ENCODE results near the gene SULT4A1. TPM values are rescaled to one million over a fixed set of nuclear protein-coding genes. Genes with fewer than 3 reads are reported as not detected.

SULT4A1 gene
- total and polyA plus RNA-seq, 9 of the 15 experiments (the other 6 are each of a cell fraction or from before 2014, with no cell fraction given): 0.03 to 0.20 (median 0.09) TPM; not detected in 3

- CTCF ChIA-PET (ENCODE audit: low intra/inter-chr PET ratio): no interaction called here
- no peak overlapping the region for H3K4me3 ChIP-seq
- no peak overlapping the region for H3K4me2 ChIP-seq (ENCODE audit: insufficient read depth, low read length)
- in situ Hi-C loops (cut with MboI) (no loop called here), intact Hi-C loops (cut with micrococcal nuclease) (no loop called here)
- H2AFZ ChIP-seq (ENCODE audit: low read depth, low read length): no peak overlapping the region
- H3K27me3 ChIP-seq (ENCODE audit: control insufficient read depth in 2 of 2, insufficient read depth in 2 of 2, low read length in 2 of 2): no peaks in the 10 kb centered on the region
- no peaks in the 10 kb centered on the region for H3K4me1 ChIP-seq (replicated peaks in 1 of 2; ENCODE audit: control insufficient read depth in 2 of 2, insufficient read depth in 2 of 2, low read length in 2 of 2)
- FAIRE-seq (no peak), ATAC-seq (no peak), DNase-seq (ENCODE audit: extremely low read depth in 1 of 4, low spot score in 3 of 4) (no peak)
- no peak for TF ChIP-seq KLF13 (tag; IDR thresholded peaks at IDR 0.05; ENCODE audit: borderline replicate concordance, low read depth)
- TF ChIP-seq ATF7 (IDR thresholded peaks at IDR 0.05): no peak
- no peak for TF ChIP-seq LCOR (CRISPR knock-in tag; IDR thresholded peaks at IDR 0.05)
- TF ChIP-seq FOXM1 (IDR thresholded peaks at IDR 0.05; ENCODE audit: low read depth): no peak
- TF ChIP-seq FOXM1 (CRISPR knock-in tag; IDR thresholded peaks at IDR 0.05; ENCODE audit: low read depth): no peak
- TF ChIP-seq VEZF1 (CRISPR knock-in tag; IDR thresholded peaks at IDR 0.05): no peak
- TF ChIP-seq ZNF785 (CRISPR knock-in tag; IDR thresholded peaks at IDR 0.05): no peak
- TF ChIP-seq, protein P1, sequence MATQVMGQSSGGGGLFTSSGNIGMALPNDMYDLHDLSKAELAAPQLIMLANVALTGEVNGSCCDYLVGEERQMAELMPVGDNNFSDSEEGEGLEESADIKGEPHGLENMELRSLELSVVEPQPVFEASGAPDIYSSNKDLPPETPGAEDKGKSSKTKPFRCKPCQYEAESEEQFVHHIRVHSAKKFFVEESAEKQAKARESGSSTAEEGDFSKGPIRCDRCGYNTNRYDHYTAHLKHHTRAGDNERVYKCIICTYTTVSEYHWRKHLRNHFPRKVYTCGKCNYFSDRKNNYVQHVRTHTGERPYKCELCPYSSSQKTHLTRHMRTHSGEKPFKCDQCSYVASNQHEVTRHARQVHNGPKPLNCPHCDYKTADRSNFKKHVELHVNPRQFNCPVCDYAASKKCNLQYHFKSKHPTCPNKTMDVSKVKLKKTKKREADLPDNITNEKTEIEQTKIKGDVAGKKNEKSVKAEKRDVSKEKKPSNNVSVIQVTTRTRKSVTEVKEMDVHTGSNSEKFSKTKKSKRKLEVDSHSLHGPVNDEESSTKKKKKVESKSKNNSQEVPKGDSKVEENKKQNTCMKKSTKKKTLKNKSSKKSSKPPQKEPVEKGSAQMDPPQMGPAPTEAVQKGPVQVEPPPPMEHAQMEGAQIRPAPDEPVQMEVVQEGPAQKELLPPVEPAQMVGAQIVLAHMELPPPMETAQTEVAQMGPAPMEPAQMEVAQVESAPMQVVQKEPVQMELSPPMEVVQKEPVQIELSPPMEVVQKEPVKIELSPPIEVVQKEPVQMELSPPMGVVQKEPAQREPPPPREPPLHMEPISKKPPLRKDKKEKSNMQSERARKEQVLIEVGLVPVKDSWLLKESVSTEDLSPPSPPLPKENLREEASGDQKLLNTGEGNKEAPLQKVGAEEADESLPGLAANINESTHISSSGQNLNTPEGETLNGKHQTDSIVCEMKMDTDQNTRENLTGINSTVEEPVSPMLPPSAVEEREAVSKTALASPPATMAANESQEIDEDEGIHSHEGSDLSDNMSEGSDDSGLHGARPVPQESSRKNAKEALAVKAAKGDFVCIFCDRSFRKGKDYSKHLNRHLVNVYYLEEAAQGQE (IDR thresholded peaks at IDR 0.05; ENCODE audit: borderline replicate concordance): no peak
- TF ChIP-seq, protein P1 (CRISPR knock-in tag; IDR thresholded peaks at IDR 0.05; ENCODE audit: low read depth): no peak
- TF ChIP-seq ZNF778 (CRISPR knock-in tag; IDR thresholded peaks at IDR 0.05): no peak
- no peak overlapping the region for H3K9ac ChIP-seq (ENCODE audit: insufficient read depth in 1 of 2, low read depth in 2 of 2, low read length in 2 of 2)
- H3K9me1 ChIP-seq (ENCODE audit: control insufficient read depth, insufficient read depth, low read length): no peaks in the 10 kb centered on the region
- H4K20me1 ChIP-seq (replicated peaks; ENCODE audit: control insufficient read depth, insufficient read depth, low read length): no peaks in the 10 kb centered on the region
- BruUV-seq (replicated peaks): no TSS peak
- H3K27ac ChIP-seq (ENCODE audit: extremely low read depth, low read depth, low read length): no peak overlapping the region
- H3K79me2 ChIP-seq (ENCODE audit: control insufficient read depth, insufficient read depth, low read length): no peaks in the 10 kb centered on the region
- POLR2A ChIA-PET: no interaction called here
- WGBS (ENCODE audit: insufficient coverage, low coverage, missing lambda C conversion rate): 14% methylated on average over 1 of the region's 1 CpG
- H3K9me3 ChIP-seq (replicated peaks; ENCODE audit: control insufficient read depth, insufficient read depth, low read depth, low read length): no peaks in the 10 kb centered on the region
- no peaks in the 10 kb centered on the region for H3K36me3 ChIP-seq (ENCODE audit: control insufficient read depth, insufficient read depth, low read length)
Observed at GRCh38 chr22:43800970-43801369, 61.3 kb downstream of the SULT4A1 start.
